Activated CD4-positive, CD25-positive, alpha-beta regulatory T cell (primary cell): ENCODE data around the gene COL28A1.

Source experiments
- DNase-seq, 4 experiments: peaks; one replicate each; lab custom pipeline; 2025; lab: John Stamatoyannopoulos, UW

COL28A1 gene

DNA sequence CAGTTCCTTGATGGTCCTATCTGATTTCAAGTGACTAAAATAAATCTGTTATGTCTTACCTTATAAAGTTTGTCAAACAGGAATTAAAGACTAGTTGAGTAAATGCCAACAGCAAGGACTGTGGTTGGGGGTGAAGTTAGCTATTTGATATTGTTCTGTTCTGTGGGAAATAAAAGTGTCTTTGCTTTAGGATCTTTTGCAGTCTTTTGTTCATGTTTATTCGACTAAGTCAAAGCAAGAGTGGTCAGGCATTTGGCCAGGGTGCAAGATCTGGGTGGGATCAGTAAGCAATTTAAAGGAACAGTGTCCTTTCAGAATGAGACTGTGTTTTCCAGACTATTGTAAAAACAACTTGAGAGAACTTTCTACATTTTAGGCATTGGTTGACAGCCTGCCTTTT lies at the start of gene COL28A1:
Gene COL28A1, minus strand, starts transcription at position 183 of the 400 bp plus-strand sequence. CDS start 2,998 bp downstream, outside the sequence.
- no peak for DNase-seq

GRCh38 chr7:7584653-7585052 lies 49.0 kb upstream of the COL28A1 start:
- DNase-seq, result no peak

- DNase-seq, result no peak
These were observed 48.1 kb upstream of the COL28A1 start for GRCh38 chr7:7583731-7584130.

DNA sequence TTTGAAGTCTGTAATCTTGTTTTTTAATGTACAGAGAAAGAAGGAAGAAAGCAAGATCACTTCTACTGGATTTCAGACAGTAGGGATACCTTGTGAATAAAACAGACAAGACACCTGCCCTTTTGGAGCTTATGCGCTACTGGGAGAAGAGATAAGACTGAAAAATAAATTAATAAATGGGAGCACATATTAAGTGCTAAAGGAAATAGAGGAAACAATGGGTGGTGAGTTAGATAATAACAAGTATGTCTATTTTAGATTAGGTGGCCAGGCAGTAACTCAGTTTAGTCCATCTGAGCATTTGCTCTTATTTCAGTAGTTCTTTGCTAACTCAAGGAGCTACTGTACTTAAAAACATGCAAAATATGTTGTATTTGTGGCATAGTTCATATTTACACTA lies 46.9 kb upstream of the COL28A1 start:
- DNase-seq, result no peak

- DNase-seq, result no peak
These were observed 46.0 kb upstream of the COL28A1 start for GRCh38 chr7:7581531-7582179.

DNA sequence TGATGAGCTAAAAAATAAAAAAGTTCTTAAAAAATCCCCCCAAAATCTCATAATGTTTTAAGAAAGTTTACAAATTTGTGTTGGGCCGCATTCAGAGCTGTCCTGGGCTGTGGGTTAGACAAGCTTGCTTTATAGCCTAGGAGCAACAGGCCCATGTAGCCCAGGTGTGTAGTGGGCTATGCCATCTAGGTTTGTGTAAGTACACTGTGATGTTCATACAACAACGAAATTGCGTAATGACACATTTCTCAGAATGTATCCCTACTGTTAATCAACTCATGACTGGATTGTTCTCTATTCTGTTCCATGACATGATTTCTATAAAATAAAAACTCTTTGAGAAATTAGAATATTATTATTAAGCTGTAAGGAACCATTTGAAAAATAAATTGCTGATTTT lies 44.0 kb upstream of the COL28A1 start:
- no peak for DNase-seq

GRCh38 chr7:7577888-7578287 lies 42.2 kb upstream of the COL28A1 start:
- no peak for DNase-seq

GRCh38 chr7:7576344-7576743 lies 40.7 kb upstream of the COL28A1 start:
- no peak for DNase-seq

DNA sequence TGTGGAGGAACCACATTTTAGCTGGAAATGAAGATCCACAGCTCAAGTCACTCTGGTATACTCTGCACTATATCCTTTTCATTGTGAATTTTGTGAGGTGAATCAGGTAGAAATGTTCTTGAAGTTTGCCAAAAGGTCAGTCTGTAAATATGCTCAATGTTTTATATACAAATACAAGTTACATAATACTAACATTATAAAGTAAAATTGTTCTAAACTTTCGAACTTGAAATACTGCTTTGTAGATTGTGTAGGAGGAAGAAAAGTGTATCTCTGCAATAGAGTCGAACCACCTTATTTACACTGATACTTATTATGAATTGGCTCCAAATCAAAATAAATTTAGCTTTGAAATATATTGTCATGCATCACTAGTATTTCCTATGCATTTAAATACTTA lies 38.0 kb upstream of the COL28A1 start:
- no peak for DNase-seq

DNA sequence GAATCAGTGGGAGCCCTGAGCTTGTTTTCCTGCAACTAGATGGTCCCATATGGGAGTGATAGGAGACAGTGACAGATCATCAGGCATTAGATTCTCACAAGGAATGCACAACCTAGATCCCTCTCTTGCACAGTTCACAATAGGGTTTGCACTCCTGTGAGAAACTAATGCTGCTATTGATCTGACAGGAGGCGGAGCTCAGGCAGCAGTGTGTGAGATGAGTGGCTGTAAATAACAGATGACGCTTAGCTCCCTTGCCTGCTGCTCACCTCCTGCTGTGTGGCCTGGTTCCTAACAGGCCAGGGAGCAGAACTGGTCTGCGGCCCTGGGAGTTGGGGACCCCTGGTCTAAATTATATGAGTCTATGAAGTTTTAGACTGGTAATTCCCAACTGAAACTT lies 34.9 kb upstream of the COL28A1 start:
- no peak for DNase-seq

GRCh38 chr7:7569615-7570014 lies 33.9 kb upstream of the COL28A1 start:
- DNase-seq, result no peak

- no peak for DNase-seq
These were observed 33.4 kb upstream of the COL28A1 start for GRCh38 chr7:7569081-7569527.

DNA sequence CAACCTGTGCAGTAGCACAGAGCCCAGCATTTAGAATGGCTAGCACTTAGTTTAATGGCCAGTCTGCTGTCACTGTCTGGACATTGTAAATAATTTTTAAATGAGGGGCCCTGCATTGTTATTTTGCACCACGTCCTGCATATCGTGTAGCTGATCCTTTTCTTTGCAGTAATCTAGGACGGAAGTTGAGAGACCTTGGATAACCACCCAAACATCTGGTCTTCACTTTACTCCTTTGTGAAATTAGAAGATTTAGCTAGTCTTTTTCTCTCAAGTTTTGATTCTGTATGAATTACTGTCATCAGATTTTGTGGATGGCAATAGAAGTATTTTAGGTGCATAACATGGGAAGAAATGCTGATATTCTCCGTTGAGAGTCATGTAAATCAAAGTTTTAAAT lies 32.9 kb upstream of the COL28A1 start:
- DNase-seq, result no peak

DNA sequence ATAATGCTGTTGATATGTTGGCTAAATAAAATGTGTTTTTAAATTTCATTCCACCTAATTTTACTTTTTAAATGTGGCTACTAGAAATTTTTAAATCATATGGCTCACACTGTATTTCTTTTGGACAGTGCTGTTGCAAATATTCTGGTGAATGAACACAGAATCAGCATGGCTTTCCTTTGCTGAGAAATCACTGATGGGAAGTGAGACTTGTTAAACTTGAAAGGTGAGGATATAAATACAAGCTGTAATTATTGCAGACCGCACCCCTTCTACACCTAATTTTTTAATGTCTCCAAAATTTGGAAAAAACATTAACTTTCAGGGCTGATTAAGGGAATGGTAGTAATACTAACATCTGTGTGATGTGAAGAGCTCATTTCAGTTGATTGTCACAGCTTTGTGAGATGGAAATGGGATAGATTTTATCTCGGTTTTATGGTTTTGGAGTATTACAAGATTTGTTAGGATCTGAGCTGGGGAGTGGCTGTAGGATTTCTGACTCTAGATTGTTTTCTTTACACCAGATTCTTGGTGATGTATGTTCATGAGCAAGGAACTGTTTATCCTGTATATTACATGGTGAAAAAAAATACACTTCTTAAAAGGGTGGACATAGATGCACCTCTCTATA lies 32.3 kb upstream of the COL28A1 start:
- DNase-seq, result no peak

- peak; percentile 60 to 72 (median 64) for DNase-seq
These were observed 31.3 kb upstream of the COL28A1 start, which contains the start of gene MIOS for GRCh38 chr7:7566651-7567611. MIOS (plus strand) TSS chr7:7566884; CDS start chr7:7572476, 5,592 bp downstream.

DNA sequence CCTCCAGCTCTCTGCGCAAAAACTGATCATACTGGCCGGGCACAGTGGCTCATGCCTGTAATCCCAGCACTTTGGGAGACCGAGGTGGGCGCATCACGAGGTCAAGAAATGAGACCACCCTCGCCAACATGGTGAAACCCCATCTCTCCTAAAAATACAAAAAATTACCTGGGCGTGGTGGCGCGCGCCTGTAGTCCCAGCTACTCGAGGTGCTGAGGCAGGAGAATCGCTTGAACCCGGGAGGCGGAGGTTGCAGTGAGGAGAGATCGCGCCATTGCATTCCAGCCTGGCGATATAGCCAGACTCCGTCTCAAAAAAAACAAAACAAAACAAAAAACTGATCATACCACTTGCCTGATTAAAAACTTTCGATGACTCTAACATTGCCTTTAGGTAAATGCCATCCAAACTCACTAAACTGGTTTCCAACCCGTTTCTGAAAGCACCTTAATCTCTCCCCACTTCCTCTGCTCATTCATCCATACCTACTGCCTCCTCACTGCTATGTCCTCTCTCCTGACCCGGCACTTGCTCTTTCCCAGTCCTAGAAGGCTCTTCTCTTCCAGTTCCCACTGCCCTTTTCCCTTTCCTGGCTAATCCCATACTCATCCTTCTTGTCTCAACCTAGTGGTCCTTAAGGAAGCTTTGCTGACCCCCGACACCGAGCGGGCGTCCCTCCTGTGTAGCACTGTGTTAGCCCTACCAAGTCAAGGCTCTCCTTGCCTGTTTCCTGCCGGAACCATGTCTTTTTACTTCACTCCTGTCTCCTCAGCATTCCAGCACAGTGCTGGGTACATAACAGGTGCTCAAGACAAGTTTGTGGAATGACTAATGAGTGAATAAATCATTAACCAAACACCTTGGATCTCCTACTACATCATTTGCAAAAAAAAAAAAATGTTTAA lies 30.3 kb upstream of the COL28A1 start:
- no peak for DNase-seq

DNA sequence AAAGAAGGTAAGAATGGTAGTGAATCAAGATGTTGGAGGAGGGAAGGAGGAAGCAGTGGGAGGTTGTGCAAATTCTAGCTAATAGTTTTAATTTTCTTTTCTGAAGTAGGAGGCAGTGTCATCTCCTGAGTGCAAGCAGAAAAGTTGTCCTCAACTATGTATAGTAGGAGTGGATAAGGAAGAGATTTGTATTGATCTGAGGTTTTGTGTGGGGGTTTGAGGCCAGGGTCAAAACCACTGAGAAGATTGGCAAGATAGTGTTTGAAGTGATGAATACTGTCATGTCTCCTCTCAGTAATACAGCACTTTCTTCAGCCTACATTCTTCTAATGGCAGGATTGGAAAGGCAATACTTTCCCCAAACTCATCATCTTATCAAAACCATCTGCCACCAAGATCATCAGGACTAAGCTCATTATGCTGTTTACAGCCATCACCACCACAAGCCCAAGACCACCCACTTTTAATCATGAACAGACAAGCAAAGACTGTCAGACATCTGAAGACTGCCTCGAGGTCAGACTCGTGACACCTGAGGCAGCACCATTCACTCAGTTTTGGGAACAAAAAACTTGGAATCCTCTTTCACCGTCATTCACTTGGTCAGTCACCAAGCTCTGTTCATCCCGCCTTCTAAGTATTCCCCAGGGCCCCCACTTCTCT lies 29.5 kb upstream of the COL28A1 start:
- no peak for DNase-seq

DNA sequence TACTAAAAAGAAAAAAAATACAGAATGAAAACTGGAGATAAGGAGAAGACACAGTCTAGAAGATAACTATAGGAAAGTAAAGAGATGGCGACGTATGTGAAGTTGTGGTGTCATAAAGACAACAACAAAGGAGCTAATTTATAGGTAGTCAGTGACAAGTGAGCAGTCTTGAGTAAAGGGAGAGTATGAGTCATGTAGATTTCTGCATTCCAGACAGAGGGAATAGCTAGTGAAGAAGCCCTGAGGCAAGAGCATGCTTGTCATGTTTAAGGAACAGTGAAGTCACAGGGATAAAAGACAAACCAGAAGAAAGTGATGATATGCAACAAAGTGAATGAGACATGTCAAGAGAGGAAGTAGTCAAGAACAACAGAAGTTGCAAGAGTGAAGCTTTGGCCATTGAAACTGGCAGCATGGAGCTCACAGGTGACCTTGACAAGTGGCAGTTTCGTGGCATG lies 28.7 kb upstream of the COL28A1 start:
- DNase-seq, result no peak

GRCh38 chr7:7563813-7564212 lies 28.1 kb upstream of the COL28A1 start:
- DNase-seq, result no peak

- DNase-seq, result no peak
These were observed 27.6 kb upstream of the COL28A1 start for GRCh38 chr7:7563269-7563668.

- DNase-seq, result no peak
These were observed 27.1 kb upstream of the COL28A1 start for GRCh38 chr7:7562736-7563135.
